ENCODE measurements around the gene ALDH8A1.

ALDH8A1 gene, protein sequence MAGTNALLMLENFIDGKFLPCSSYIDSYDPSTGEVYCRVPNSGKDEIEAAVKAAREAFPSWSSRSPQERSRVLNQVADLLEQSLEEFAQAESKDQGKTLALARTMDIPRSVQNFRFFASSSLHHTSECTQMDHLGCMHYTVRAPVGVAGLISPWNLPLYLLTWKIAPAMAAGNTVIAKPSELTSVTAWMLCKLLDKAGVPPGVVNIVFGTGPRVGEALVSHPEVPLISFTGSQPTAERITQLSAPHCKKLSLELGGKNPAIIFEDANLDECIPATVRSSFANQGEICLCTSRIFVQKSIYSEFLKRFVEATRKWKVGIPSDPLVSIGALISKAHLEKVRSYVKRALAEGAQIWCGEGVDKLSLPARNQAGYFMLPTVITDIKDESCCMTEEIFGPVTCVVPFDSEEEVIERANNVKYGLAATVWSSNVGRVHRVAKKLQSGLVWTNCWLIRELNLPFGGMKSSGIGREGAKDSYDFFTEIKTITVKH

DNA sequence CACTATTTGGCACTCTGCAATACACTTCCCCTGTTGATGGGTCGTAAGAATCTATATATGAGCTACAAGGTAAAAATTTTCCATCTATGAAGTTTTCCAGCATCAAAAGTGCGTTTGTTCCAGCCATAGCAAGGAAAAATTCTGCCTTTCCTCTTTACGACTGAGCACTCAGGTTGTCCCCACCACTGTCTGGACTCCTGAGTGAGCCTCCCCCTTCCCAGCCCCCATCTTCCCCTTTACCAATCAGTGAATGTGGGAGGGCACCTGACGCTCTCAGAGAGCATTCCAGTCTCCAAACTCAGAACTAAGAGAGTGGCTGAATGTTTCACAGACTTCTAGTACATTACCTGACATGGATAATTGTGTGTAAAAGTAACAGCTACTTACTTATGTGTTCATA is at the start of gene ALDH8A1:
Gene ALDH8A1, minus strand, starts transcription at position 175 of the 400 bp plus-strand sequence. Its CDS starts 48 bp downstream, at position 127.
- DNase-seq = no peak

DNA sequence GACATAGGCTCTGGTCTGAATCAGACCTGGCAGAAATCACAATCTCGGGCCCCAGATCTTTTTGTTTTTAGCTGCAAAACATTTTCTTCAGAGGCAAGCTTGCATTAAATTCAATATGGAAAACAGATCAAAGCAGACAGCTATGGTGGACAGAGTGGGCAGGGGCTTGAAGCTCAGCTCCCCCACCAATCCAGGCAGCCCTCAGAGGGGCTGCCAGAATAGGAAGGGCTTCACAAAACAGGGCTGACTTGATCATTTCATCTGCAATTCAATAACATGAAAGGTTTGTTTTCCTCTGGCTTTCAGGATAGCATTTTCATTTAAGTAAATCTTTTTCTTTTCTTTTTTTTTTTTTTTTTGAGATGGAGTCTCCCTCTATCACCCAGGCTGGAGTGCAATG is 49.2 kb upstream of the ALDH8A1 start:
- no peak for DNase-seq

DNA sequence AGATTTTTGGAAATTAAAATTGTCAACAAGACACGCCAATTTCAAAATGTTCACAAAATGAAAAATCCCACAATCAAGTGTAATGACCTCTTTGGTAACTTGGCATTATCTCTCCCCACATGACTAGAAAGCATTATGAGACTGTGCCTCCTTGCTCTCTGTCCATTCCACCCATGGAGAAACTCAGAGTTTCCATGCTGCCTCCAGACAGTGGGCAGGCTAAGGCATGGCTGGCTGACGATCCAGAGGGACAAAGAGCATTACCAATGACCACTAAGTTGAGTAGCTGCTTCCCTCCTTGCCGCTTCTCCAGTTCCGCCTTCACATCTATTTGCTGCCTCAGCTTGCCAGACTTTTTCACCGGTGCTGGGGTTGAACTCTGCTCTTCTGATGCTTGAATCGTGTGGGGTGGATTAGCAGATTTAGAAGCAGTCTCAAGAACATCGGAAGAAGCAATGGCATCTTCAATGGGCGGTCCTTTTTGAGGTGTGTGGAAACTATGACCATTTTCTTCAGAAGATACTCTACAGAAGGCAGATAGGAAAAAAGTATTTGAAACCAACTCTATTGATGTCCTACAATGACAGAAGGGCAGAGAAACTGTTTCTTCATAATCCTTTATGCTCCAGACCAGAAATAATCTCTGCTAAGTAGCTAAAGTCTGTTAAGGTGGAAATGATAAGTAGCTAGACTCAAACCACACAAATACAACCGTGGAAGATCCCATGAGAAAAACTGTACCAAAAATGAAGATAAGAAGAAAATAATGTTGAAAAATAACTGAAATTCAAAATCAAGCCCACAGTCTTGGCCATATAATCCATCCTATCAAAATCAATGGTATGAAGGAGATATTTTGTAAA is 47.5 kb upstream of the ALDH8A1 start:
- no peak for DNase-seq

DNA sequence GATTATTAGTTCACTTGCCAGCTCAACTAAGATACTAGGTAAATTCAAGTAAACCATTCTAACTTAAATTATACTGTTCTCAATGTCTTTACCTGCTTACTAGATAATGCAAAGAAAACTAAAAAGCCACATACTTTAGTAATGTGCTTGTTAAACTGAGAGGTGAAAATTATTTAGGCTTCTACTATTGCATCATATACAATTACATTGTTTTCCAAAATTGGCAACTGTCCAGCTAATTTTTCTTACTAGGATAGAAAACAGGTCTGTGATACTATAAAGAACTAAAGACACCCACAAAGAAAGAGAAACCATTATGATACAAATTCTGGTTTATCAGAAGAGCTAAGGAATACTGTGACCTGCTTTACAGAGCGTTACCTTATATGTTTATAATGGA is 45.6 kb upstream of the ALDH8A1 start:
- DNase-seq = no peak

DNA sequence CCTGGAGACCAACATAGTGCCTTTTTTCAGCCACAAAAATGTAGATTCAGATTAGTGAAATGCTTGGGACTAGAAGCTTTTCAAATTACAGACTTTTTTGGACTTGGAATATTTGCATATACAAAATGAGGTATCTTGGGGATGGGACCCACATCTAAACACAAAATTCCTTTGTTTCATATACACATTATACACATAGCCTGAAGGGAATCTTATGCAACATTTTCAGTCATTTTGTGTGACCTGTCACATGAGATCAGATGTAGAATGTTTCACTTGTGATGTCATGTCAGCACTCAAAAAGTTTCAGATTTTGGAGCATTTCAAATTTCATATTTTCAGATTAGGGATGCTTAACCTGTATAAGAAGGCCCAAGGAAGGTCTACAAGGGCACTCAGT is 44.5 kb upstream of the ALDH8A1 start:
- no peak for DNase-seq

DNA sequence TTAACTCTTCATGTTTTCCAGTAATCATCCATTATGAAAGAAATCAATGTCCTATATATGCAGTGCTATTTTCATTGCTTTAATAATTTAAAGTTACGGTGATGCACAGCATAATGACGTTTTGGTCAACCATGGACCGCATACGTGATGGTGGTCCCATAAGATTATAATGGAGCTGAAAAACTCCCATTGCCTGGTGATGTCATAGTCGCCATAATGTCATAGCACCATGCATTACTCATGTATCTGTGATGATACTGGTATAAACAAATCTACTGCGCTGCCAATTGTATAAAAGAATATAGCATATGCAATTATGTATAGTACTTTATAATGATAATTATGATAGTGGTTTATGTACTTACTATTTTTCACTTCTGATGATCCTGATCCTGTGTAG is 42.3 kb upstream of the ALDH8A1 start:
- no peak for DNase-seq

DNA sequence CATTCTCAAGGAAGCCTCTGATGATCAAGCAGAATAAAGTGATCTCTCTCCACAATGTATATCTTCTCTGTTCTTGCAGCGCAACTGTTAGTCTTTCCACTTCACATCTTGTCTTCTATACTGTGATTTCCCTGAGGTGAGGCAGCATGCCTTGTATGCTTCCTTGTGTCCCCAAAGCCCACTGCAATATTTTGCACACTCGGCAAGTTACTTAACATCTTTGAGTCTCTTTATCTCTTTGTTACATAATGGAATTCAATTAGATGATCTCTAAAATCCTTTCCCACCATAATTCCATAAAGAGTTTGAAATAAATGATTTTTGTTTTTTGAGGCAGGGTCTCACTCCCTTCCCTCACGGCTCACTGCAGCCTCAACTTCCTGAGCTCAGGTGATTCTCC is 40.4 kb upstream of the ALDH8A1 start:
- no peak for DNase-seq

DNA sequence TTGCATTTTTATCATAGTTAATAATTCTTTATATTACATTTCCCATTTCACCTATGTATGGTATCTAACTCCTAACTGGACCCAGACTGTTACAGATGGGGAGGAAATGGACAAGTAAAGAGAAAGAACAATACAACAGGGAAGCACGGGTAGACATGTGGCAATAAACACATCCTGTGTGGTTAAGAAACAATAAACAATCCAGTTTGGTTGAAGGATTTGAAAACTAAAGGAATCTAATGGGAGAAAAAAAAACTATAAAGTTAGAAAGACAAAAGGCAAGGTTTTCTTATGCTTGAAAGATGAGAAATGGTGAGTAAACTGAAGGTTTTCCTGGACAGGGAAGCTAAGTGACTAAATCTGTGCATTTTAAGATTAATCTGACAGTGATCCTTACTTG is 34.9 kb upstream of the ALDH8A1 start:
- no peak for DNase-seq

DNA sequence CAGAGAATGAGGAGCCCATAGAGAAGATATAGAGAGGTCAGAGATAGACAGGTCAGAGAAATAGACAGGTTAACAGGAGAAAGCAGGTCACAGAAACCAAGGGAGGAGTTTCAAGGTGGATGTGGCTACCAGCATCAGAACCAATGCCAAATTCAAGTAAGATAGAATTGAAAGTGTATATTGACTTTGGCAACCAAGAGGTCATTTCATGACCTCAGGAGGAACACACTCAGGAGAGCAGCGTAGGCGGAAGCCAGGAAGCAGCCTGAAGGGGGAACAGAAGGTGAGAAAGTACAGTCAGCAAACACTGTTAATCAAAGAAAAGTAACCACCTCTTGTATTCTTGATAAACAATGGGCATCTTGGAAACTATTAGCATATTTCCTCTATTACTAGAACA is 33.9 kb upstream of the ALDH8A1 start:
- DNase-seq = no peak

DNA sequence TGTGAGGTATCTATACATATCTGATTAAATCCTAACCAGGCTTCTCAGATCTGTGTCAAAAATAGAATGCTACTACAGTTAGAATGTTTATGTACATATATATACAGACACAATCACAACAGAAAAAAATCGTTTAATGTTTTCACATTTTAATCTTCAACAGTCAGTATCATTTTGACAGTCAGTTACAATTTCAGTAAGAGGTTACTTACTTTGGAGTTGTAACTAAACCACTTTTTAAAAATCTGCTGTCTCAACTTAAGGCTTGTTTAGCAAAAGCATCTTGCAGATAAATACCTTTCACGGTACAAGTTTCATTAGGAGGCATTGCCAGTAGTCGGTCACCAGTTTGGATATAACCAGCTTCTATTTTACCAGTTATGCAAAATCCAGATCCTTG is 32.3 kb upstream of the ALDH8A1 start:
- DNase-seq = no peak

DNA sequence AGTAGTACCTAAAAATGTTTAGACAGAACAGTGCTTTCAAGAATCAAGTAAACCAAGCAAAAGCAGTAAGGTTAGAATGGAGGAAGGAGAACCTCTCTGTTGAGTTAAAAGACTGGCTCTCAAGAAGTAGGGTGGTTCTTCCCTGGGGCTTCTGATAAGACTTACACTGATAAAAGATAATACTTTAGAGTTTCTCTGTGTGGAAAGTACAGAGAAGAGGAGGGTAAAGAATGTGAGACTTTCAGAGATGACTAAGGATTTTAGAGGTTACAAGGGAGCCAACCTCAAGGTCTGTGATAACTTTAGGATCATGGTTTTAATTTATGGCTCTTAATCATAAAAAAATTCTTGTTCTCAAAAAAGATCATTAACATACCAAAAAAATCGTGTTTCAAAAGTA is 30.9 kb upstream of the ALDH8A1 start:
- no peak for DNase-seq

DNA sequence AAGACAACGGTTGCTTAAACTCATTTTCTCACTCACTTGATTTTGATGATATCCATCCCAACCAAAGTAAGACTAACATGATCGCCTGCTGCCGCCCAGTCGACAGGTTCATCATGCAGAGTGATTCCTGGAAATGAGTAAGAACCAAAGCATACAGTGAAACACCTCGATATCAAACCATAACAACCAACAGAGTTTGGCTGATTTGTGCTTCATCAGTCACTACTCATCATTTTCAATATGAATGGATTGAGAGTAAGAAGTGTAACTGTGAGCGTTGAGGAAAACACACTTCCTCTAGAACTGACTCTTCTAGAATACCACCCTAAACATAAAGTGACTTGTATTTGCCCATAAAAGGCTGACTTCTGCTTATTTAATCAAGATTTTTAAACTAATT is 29.2 kb upstream of the ALDH8A1 start:
- no peak for DNase-seq

DNA sequence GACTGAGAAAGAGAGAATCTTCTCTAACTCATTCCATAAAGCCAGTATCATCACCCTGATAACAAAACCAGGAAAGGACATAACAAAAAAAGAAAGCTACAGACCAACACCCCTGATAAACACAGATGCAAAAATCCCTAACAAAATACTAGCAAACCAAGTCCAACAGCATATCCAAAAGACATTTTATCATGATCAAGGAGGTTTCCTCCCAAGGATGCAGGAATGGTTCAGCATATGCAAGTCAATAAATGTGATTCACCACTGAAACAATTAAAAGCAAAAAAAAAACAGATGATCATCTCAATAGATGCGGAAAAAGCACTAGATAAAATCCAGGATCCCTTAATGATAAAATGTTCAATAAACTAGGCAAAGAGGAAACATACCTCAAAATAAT is 24.5 kb upstream of the ALDH8A1 start:
- DNase-seq = no peak

DNA sequence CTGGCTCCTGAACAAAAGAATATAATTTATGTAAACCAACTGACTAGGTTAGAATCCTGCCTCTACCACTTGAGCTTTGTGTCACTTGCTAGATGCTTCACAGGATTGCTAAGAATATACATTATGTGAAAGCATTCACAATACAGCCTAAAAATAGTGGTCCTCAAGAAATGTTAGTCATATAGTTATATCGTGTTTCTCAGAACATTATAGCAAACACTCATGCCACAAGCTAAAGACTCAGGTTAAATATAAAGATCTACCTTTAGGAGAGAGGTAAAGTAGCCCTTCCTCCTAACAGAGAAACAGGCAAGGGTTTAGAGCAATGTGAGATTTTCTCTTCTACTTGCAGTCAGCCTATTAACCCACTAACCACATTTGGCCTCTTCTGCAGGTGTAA is 17.8 kb upstream of the ALDH8A1 start:
- DNase-seq = no peak

DNA sequence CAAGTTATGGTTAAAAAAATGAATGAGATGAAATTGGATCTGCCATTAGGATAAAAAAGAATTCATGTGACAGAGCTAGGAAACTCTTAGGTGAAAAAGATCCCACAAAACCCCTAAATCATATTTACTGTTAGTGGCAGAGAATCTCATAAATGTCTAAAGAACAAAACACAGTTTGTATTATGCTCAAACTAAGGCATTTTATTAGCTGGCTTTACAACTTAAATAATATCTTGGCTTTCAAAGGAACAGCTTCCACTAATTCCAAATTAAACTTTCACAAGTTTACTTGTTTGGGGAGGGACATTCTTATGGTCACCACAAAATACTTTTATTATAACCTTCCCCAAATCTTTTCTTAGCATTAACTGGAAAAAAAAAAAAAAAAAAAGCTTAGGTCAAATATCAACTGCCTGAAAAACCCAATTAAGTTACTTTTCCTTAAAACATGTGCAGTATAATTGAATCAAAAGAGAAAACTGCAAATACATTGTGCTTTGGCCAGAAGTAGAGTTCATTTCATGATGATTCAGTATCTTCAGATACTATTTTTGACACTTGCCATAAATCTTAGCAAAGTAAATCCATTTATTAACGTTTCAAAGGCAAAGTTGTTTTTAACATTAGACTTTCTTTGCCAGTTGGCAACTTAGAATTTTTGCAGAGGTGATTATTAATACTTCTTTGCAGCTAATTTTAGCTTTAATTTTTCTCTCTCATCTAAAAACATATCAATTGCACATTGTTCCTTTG is 14.7 kb upstream of the ALDH8A1 start:
- no peak for DNase-seq

DNA sequence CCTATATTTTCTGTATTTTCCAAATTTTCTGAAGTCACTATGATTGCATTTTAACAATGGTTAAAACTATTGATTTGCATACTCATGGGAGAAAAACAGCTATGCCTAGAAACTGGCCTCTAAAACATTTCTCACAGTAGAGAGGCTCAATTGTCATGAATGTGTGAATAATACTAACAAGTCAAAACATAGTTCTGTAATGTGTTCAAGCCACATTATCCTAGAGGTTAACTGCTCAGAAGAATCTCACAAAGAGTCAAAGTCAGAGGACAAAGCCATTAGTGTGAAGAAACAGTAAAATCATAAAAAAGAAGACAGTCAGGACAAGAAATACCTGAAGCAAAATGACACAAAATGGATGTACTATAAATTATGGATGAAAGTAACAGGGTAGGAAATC is 12.5 kb upstream of the ALDH8A1 start:
- DNase-seq = no peak

DNA sequence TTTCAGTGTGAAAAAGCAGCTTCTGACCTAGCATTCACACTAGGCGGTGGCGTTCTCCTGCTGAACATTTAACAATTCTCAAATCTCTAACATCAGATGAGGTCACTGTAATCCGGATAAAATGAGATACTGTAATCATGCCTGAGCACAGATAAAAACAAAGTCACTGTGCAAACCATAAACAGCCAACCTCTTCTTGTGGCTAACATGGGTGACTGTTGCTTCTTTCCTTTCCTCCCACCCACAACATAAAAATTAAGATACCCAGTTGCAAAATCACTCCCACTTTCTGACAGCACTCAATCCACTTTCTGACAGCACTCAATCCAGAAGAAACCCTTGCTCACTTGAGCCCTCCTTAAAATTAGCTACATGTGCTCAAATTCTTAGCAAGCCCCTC is 11.5 kb upstream of the ALDH8A1 start:
- no peak for DNase-seq

DNA sequence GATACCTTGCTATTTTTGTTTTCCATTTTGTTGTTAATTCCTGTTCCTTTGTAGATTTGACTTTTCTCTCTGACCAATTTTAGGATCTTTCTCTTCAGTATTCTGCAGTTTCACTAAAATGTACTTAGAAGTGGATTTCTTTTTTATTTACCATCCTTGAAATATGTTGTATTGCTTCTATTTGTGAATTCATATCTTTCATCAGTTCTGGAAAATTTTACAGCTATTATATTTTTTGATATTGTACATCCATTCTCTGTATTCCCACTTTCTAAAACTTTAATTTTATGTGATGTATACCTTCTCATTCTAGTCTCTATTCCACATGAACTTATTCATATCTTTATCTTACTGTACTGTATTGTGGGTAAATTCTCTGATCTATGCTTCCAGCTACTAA is 9.7 kb upstream of the ALDH8A1 start:
- DNase-seq = no peak

DNA sequence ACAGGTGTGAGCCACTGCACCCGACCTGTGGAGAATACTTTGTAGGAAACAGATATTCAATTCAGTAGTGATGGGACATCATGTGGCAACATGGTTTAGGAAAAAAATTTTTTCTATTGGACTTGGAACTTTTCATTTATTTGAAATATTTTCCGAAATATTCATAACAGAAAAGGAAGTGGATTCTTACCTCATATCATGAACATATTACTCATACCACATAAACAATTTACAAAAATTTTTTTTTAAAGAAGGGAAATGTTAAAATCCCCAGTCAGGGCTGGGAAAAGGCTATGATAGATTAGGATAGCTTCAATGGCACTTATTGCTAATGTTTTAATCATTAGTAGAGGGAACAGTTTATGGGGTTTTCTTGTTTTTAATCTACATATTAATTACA is 6.8 kb upstream of the ALDH8A1 start:
- no peak for DNase-seq

DNA sequence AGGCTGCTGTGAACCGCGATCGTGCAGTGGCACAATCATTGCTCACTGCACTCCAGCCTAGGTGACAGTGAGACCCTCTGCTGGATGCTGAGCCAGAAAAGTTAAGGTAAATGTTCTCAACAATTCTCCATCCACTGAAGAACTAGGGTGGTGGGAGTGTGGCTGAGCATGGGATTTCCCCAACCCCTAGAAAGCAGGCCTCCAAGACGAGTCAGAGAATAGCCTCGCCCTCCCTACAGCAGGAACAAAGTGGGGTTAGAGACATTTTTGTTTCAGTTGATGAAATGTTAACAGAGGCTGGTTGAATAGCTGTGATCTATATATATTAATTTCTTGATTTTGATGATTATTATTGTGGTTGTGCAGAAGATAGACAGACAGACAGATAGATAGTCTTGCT is 6.1 kb upstream of the ALDH8A1 start:
- no peak for DNase-seq

DNA sequence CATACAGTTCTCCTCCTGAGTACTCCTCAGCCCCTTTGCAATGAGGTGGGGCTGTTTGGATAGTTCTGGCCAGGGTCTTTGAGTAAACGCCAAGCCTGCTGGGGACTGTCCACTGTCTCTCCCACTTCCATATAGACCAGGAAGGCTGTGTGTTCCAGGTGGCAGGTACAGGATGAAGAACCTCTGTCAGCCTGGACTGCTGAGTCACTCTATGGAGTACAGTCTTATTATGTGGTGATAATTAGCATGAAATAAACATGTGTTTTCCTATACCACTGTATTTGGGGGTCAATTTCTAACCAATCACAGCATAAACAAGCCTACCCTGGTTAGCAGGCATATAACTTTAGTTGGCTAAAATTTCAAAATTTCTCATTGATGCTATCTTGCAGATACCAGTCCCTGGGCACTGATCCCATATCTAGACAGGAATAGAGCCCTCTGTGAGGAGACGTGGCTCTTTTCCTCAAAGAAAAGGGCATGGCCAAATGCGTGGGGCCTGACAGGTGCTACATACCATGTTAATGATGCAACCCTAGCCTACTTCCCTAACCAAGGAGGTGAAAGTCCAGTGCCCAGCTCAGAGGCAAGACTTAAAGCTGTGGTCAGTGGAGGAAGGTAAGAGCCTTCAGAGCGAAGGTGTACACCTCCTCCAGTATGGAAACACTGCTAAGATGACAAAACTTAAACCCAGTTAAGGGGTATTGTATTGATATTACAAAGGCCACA is 4.5 kb upstream of the ALDH8A1 start:
- no peak for DNase-seq

DNA sequence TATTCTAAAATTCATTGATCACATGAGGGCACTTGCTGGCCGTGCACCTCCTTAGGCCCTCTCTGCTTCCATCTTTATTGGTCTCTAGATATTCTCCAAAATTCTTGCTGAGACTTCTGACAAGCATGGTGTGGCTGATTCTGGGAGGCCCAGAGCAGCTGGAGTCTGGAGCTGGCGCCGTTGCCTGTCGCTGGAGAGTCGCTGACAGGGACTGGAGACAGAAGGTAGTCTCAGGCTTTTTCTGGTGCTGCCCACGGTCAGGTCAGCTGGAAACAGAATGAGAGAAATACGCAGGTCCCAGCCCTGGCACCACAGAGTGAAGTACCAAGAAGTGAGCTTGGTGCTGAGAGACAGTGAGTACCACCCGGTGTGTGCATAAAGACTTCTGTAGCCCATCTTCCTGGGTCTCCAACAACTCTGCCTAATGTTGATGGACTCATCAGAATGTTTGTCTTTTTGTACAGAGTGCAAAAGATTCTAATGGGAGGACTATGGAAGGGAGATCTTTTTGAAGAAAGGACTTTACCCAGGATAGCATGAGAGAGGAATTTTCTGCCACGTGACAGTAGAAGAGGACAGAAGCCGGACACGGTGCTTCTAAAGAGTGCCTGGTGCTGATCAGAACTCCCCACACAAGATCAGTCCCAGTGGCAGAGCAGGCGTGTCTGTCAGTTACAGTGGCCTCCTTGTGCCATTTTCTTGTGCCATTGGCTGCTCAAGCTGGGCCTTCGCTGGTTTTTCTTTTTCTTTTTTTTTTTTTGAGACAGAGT is 1.8 kb upstream of the ALDH8A1 start:
- DNase-seq = no peak
